Stimulated activated CD4-positive, alpha-beta T cell treated with anti-CD3 and anti-CD28 coated beads, Interleukin-12 subunit alpha, Interleukin-12 subunit beta, amount 100 ng/mL, for 24 hours (primary cell): ENCODE measurements around the gene TDRD1.

Source experiments
- DNase-seq, 2 experiments: peaks; one replicate each; pipeline ENCODE4 v3.0.0-alpha.2; 2020; ENCODE audit warnings: low read depth in 2 of 2

Gene TDRD1

GRCh38 chr10:114175667-114176066 is 3.5 kb upstream of the TDRD1 start:
- no peak for DNase-seq

- DNase-seq = no peak
These were observed 2.6 kb upstream of the TDRD1 start for GRCh38 chr10:114176511-114176910.

GRCh38 chr10:114179747-114180146 is 594 bp downstream of the TDRD1 start:
- no peak for DNase-seq

GRCh38 chr10:114180937-114181336 is 1.8 kb downstream of the TDRD1 start:
- DNase-seq = no peak

GRCh38 chr10:114181971-114182370 is 2.8 kb downstream of the TDRD1 start:
- DNase-seq = no peak

- DNase-seq = no peak
These were observed 4.4 kb downstream of the TDRD1 start for GRCh38 chr10:114183563-114183962.

- DNase-seq = no peak
These were observed 5.1 kb downstream of the TDRD1 start for GRCh38 chr10:114184276-114184675.

- no peak for DNase-seq
These were observed 8.8 kb downstream of the TDRD1 start for GRCh38 chr10:114188001-114188400.

GRCh38 chr10:114188900-114189299 is 9.7 kb downstream of the TDRD1 start:
- DNase-seq = no peak

- no peak for DNase-seq
These were observed 10.5 kb downstream of the TDRD1 start for GRCh38 chr10:114189700-114190099.

GRCh38 chr10:114195079-114195478 is 15.9 kb downstream of the TDRD1 start:
- no peak for DNase-seq

- DNase-seq = no peak
These were observed 20.1 kb downstream of the TDRD1 start for GRCh38 chr10:114199239-114199638.

- no peak for DNase-seq
These were observed 23.7 kb downstream of the TDRD1 start for GRCh38 chr10:114202812-114203211.

GRCh38 chr10:114206902-114207301 is 27.7 kb downstream of the TDRD1 start:
- no peak for DNase-seq

- no peak for DNase-seq
These were observed 28.2 kb downstream of the TDRD1 start for GRCh38 chr10:114207349-114207748.

- DNase-seq = no peak
These were observed 29.2 kb downstream of the TDRD1 start for GRCh38 chr10:114208351-114208750.

- DNase-seq = no peak
These were observed 33.0 kb downstream of the TDRD1 start for GRCh38 chr10:114212153-114212552.

GRCh38 chr10:114215033-114215432 is 35.9 kb downstream of the TDRD1 start:
- no peak for DNase-seq

GRCh38 chr10:114220281-114220680 is 41.1 kb downstream of the TDRD1 start:
- no peak for DNase-seq

- no peak for DNase-seq
These were observed 42.1 kb downstream of the TDRD1 start for GRCh38 chr10:114221235-114221634.

- no peak for DNase-seq
These were observed 43.9 kb downstream of the TDRD1 start for GRCh38 chr10:114223066-114223465.

GRCh38 chr10:114228156-114228555 is 49.0 kb downstream of the TDRD1 start:
- DNase-seq = no peak

GRCh38 chr10:114232561-114233176 is 53.5 kb downstream of the TDRD1 start:
- DNase-seq = no peak

- no peak for DNase-seq
These were observed 54.3 kb downstream of the TDRD1 start for GRCh38 chr10:114233482-114233881.
